HAP-1 (cell line): ENCODE measurements around the gene HMGXB3.

Experiments used
- DNase-seq, 2 experiments: peaks; one replicate each; pipeline ENCODE4 v3.0.0-alpha.2; 2016 to 2020; ENCODE audit warnings: low spot score in 2 of 2
- H3K27me3 ChIP-seq: fragments of 250-450 bp; sonication (Bioruptor Pico); 2 replicates; pipeline ENCODE4 v1.5.1; 2020; ENCODE audit warnings: low read depth, mild to moderate bottlenecking, moderate library complexity
- H3K36me3 ChIP-seq: fragments of 250-450 bp; sonication (Bioruptor Pico); replicated peaks from 2 replicates; pipeline ENCODE4 v1.5.1; 2020; ENCODE audit warnings: mild to moderate bottlenecking
- H3K4me1 ChIP-seq: fragments of 250-450 bp; sonication (Bioruptor Pico); 2 replicates; pipeline ENCODE4 v1.5.1; 2020; ENCODE audit warnings: mild to moderate bottlenecking
- H3K4me3 ChIP-seq: fragments of 250-450 bp; sonication (Bioruptor Pico); 2 replicates; pipeline ENCODE4 v1.5.1; 2020; ENCODE audit warnings: mild to moderate bottlenecking, moderate library complexity
- H3K9me3 ChIP-seq: fragments of 250-450 bp; sonication (Bioruptor Pico); 2 replicates; pipeline ENCODE4 v1.5.1; 2020; ENCODE audit warnings: mild to moderate bottlenecking, moderate library complexity
- in situ Hi-C: fragments of 300-500 bp; cut with MboI; formaldehyde crosslinking; loops from 3 replicates; pipeline ENCODE4 v1.14.3; 2020; ENCODE audit warnings: low sequenced_read_pairs, inconsistent platforms, mixed read lengths

The HMGXB3 gene

DNA sequence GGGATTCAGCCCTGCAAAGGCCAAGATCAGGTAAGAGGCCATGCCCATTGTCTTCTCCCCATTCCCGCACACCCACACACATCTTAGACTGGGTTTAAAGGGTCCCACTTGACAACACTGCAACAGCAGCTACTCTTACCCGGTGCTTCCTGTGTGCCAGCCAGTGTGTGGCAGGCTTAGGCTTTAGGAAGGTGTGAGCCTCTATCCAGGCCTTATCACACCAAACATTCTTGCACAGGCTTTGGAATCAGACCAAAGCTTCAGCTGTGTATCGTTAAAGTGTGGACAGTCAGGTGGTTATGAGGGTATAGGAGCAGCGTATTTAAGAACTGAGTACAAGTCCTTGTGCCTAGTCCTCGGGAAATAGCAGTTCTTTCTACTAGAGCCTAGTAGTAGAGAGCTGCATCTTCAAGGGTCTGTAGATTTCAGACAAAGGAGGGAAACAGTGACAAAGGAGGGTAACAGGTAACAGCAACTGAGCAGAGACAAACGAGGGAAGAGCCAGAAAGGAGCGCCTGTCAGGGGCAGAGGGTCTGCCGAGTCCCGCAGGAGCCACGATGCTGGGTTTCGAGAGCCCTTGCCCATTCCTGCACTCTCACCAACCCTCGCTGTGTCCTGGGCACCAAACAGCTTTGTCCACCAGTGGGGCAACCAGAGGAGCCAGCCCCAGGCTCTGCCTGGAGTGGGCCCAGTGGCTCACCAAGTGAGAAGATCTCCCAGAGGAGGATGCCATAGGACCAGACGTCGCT, 55.0 kb downstream of the HMGXB3 start:
- H3K36me3 ChIP-seq = peaks cover 43% of the 10 kb centered on the region
- H3K4me3 ChIP-seq = no peak overlapping the region
- H3K9me3 ChIP-seq = no peaks in the 10 kb centered on the region
- DNase-seq = no peak
- in situ Hi-C loops = no loop called here
- H3K4me1 ChIP-seq = no peaks in the 10 kb centered on the region
- no peaks in the 10 kb centered on the region for H3K27me3 ChIP-seq

DNA sequence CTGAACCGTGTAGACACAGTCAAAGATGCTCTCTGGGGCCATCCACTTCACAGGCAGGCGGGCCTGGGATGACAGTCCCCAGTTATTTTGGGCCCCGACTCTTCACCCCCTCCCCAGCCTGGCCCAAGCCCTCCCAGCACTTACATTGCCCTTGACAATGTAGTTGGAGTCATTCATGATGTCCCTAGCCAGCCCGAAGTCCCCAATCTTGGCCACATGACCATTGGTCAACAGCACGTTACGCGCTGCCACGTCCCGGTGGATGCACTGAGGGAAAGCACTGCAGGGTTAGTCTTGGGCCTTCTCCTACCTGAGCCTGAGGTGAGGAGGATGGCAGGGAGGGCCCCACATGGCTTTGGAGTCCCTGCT, 55.5 kb downstream of the HMGXB3 start:
- H3K4me1 ChIP-seq = no peaks in the 10 kb centered on the region
- H3K36me3 ChIP-seq = peaks cover 38% of the 10 kb centered on the region
- no peak overlapping the region for H3K4me3 ChIP-seq
- DNase-seq = no peak
- in situ Hi-C loops = no loop called here
- no peaks in the 10 kb centered on the region for H3K27me3 ChIP-seq
- no peaks in the 10 kb centered on the region for H3K9me3 ChIP-seq

DNA sequence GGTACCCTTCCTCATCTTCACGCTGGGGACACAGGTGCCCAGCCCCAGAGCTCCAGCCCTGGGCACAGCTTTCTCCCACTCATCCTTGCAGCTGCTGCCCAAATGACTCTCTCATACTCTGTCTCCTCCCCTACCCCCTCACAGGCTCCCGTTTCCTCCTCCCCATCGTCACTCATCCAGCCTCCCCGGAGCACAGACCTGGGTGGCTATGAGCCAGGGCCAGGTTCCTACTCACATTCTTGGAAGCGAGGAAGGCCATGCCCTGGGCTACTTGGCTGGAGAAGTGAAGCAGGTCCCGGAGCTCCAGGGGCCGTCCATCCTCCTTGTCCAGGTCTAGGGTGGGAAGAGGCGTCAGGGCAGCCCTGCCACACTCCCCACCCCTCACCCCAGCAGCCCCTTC, 56.5 kb downstream of the HMGXB3 start:
- H3K4me1 ChIP-seq = no peaks in the 10 kb centered on the region
- H3K4me3 ChIP-seq = no peak overlapping the region
- no peak for DNase-seq
- peaks cover 28% of the 10 kb centered on the region for H3K36me3 ChIP-seq
- H3K27me3 ChIP-seq = no peaks in the 10 kb centered on the region
- H3K9me3 ChIP-seq = no peaks in the 10 kb centered on the region
- in situ Hi-C loops = no loop called here

DNA sequence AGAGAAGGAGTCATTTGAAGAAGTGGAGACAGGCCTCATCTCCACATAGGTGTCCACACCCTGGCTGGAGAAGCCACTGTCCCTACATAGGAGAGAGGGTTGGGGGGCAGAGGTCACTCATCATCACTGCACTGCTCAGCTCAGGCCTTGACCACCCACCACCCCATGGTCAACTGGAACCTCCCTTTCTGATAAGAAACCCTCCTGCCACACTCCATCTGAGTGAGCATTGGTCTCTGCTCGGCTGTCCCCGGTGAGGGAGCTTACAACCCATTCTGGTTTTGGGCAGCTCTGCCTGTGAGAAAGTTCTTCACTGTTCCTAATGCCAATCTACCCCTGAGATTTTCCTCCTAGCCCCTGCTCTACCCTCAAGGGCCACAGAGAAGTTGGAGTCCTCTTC, 57.0 kb downstream of the HMGXB3 start:
- no peaks in the 10 kb centered on the region for H3K27me3 ChIP-seq
- no peaks in the 10 kb centered on the region for H3K9me3 ChIP-seq
- H3K4me3 ChIP-seq = no peak overlapping the region
- in situ Hi-C loops = no loop called here
- peaks cover 23% of the 10 kb centered on the region for H3K36me3 ChIP-seq
- no peaks in the 10 kb centered on the region for H3K4me1 ChIP-seq
- DNase-seq = no peak

DNA sequence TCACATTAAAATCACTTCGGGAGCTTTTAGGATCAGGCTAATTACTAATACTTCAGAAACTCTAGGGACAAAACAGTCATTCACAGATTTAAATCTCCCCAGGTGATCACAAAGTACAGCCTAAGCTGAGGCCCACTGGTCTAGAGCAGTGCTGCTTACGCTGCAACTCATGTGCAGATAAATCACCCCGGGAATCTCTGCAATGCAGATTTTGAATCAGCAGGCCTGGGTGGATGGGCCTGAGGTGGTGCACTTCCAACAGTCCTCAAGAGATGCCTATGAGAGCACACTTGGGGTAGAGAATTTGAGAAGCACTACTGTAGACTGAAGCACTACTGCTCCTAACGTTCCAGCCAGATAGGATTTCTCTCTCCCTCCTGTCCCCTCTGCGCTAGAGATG, 57.5 kb downstream of the HMGXB3 start:
- no peak for DNase-seq
- H3K36me3 ChIP-seq = peaks cover 18% of the 10 kb centered on the region
- in situ Hi-C loops = no loop called here

DNA sequence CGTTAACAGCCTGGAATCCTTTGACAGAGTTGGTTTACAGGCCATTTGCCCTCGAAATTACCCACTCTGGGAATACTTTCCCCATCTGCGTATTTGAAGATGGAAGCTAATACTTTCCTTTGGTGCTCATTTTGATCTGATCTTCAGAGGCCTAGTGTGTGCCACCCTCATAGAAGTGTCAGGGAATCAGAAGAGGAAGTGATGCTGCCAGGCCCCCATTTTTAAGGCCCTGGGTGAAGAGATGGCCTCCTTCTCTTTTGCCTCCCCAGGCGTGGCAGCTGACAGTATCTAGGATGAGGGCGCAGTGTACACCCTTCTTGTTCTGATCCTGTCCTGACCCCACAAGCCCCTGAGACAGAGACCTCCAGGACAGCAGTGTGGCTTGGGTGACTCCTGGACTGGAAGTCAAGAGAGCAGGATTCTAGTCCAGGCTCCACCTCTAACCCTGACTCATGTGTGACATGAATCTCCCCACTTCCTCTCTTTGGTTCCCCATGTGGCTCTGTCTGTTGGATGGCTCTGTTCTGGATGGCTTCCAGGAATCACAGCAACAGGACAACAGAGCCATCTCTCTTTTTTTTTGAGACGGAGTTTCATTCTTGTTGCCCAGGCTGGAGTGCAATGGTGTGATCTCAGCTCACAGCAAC, 58.1 kb downstream of the HMGXB3 start:
- DNase-seq = no peak
- no peaks in the 10 kb centered on the region for H3K9me3 ChIP-seq
- H3K27me3 ChIP-seq = no peaks in the 10 kb centered on the region
- H3K36me3 ChIP-seq = peaks cover 12% of the 10 kb centered on the region
- in situ Hi-C loops = no loop called here
- no peak overlapping the region for H3K4me3 ChIP-seq
- no peaks in the 10 kb centered on the region for H3K4me1 ChIP-seq

More for the DNA sequence above, 57.5 kb downstream of the HMGXB3 start:
- H3K9me3 ChIP-seq = no peaks in the 10 kb centered on the region
- no peak overlapping the region for H3K4me3 ChIP-seq
- H3K27me3 ChIP-seq = no peaks in the 10 kb centered on the region
- no peaks in the 10 kb centered on the region for H3K4me1 ChIP-seq

DNA sequence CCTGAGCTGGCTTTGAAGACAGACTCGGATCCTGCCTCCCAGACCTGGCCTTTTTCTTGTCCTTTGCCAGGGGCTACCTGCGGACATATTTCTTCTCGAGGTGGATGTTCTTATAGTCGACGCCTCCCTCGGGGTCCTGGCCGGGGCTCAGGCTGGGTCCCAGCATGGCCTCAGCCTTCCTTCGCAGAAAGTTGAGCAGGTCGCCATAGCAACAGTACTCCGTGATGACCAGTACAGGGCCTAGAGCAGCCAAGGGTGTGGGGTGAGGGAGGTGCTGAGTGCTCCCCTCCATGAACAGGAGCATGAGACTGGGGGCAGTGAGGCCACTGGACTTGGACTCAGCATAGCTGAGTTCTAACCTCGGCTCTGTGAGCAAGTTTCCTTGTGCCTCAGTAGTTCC, 59.1 kb downstream of the HMGXB3 start:
- H3K36me3 ChIP-seq = 0 out of 2 replicates have a peak, but pooled peaks cover 3% of the 10 kb centered on the region
- no peaks in the 10 kb centered on the region for H3K4me1 ChIP-seq
- no peak for DNase-seq
- no peak overlapping the region for H3K4me3 ChIP-seq
- H3K27me3 ChIP-seq = no peaks in the 10 kb centered on the region
- in situ Hi-C loops = no loop called here
- H3K9me3 ChIP-seq = no peaks in the 10 kb centered on the region

DNA sequence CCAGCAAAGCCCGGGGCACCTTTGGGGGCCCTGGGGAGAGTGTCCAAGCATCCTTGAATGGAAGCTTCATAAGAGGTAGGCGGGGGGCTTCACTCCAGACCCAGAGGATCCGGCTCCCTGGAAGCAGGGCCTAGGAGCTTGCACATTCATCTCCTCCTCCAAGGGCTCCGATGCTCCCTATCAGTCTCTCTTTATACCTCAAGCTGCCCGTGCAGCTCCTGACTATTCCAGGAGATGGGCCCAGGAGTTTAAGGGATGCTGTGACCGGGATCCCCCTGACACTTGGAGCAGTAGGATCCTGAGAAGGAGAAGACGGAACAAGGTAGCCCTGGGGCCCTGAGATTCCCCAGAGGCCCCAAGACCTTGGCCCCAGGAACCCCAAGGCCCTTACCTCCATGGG, 59.9 kb downstream of the HMGXB3 start:
- no peak for DNase-seq
- Histone ChIP-seq H3K4me1 (no peaks in the 10 kb centered on the region), H3K9me3 (no peaks in the 10 kb centered on the region), H3K4me3 (no peak overlapping the region), H3K36me3 (0 out of 2 replicates have a peak, but pooled peaks cover 3% of the 10 kb centered on the region), H3K27me3 (no peaks in the 10 kb centered on the region)
- in situ Hi-C loops = no loop called here

DNA sequence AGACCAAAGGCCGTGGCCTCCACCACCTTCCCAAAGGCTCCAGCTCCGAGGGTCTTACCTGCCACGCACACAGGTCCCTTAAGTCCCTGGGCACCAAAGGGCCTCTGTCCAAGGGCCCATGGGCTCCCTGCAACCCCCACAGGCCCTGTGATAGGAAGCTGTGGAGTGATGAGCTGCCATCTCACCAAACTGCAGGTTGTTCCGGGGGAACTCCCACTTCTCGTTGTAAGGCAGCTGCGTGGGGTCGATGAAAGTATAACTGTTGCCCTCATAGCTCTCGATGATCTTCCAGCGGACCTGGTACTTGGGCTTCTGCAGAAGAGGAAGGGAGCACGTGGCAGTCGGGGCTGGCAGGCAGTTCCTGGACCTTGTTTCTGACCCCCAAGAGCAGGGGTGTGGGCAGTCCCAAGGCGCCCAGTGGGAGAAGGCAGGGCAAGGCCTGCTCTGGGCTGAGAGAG, 61.0 kb downstream of the HMGXB3 start:
- Histone ChIP-seq H3K27me3 (no peaks in the 10 kb centered on the region), H3K4me3 (no peak overlapping the region), H3K9me3 (no peaks in the 10 kb centered on the region), H3K4me1 (no peaks in the 10 kb centered on the region), H3K36me3 (no peaks in the 10 kb centered on the region)
- in situ Hi-C loops = no loop called here
- no peak for DNase-seq

DNA sequence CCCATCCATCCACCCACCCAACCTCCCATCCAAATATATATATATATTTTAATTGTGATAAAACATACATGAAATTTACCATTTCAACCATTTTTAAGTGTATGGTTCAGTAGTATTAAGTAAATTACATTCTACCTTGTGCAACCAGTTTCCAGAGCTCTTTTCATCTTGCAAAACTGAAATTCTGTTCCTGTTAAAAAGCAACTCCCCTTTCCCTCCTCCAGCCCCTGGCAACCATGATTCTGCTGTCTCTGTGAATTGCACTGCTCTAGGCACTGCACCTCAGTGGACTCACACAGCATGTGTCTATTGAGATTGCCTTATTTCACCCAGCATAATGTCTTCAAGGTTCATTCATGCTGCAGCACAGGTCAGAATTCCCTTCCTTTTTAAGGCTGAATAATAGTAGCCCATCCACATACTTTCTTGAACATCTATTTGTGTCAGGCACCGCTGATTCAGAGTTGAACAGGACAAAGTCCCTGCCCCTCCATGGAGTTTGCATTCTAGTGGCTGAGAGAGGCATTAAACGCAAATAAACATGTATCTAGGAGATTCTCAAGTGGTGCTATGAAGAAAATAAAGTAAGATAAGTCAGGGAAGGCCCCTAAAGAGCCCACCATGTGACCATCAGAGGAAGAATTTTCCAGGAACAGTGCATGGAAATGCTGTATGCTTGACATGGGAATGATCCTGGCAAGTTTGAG, 61.8 kb downstream of the HMGXB3 start:
- Histone ChIP-seq H3K4me3 (no peak overlapping the region), H3K9me3 (no peaks in the 10 kb centered on the region), H3K36me3 (no peaks in the 10 kb centered on the region), H3K27me3 (no peaks in the 10 kb centered on the region), H3K4me1 (no peaks in the 10 kb centered on the region)
- DNase-seq = no peak
- in situ Hi-C loops = no loop called here

DNA sequence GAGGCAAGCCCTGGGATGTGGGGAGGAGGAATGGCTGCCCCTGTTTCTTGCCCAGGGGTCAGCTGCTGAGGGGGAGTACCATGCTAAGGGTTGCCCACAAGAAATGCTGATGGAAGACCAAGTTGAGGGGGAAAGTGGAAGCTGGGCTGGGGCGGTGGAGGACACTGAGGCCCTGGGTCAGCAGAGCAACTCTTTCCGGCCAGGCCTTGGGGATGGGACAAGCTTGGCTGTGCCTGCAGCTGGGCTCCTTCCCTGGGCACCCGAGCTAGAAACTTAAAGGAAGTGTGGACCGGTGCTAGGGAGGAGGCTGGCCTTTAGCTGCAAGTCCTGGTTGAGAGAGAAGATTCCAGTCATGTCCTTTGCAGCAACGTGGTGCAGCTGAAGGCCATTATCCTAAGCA, 63.1 kb downstream of the HMGXB3 start:
- no peak overlapping the region for H3K4me3 ChIP-seq
- in situ Hi-C loops = no loop called here

DNA sequence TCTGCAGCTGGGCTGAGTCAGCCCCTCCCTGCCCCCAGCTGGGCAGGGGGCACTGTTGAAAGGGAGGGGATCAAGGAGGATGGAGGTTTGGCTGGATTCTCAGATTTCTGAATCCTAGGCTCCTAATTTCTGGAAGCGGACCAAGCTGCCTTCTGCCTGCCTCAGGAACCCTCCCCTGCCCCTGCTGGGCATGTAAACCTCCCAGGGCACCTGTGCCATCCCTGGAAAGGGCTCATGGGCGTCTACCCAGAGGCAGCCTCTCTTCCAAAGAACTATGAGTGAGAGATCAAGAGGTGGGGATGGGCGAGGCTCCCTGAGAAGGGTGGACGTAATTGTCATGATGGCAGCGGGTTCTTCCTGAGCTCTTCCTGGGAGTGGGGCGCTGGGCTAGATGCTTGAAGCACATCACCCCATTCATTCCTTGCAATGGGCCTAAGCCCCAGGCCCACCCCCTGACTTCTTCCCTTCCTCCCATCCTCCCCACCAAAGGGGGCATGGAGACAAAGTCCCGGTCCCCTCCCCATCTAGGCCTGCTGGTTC, 64.2 kb downstream of the HMGXB3 start:
- no peak for DNase-seq
- in situ Hi-C loops = no loop called here
- Histone ChIP-seq H3K4me3 (no peak overlapping the region), H3K9me3 (no peaks in the 10 kb centered on the region), H3K27me3 (no peaks in the 10 kb centered on the region), H3K4me1 (no peaks in the 10 kb centered on the region), H3K36me3 (no peaks in the 10 kb centered on the region)

More for the DNA sequence above, 63.1 kb downstream of the HMGXB3 start:
- H3K36me3 ChIP-seq = no peaks in the 10 kb centered on the region
- DNase-seq = no peak
- H3K27me3 ChIP-seq = no peaks in the 10 kb centered on the region
- no peaks in the 10 kb centered on the region for H3K9me3 ChIP-seq
- no peaks in the 10 kb centered on the region for H3K4me1 ChIP-seq

DNA sequence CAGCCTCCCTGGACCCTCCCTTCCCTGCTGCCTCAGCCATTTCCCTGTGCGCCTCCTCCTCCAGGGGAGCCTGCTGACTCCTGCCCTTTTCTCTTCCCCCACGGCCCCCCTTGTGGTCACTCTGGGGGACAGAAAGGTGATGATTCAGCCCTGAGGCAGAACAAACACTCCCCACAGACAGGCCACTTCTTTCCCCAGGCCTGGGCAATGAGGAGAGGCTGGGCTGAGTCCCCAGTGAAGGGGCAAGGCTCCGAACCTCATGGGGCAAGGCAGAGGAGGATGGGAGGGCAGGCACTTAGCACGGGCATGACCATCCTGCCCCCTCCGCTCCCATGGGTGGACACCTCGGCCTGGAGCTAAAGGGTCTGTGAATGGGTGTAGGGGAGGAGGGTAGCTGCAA, 64.8 kb downstream of the HMGXB3 start:
- H3K4me3 ChIP-seq = no peak overlapping the region
- H3K4me1 ChIP-seq = no peaks in the 10 kb centered on the region

DNA sequence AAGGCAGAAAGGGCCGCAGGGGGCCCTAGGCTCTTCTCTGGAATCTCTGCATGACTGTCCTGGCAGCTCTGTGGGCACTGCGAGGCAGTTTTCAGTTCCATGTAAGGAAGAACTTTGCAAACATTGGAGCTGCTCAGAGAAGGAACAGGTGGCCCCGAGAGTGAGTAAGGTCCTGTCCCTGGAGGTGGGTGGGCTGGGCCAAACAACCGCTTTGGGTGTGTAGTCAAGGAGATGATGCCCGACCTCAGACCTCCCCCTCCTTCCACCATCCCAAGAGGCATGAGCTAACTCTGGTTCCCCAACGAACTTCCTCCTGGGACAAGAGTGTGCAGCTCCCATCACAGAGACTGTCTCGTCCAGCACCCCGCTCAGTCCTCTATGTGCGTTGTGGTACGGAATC, 65.3 kb downstream of the HMGXB3 start:
- no peak overlapping the region for H3K4me3 ChIP-seq
- H3K4me1 ChIP-seq = no peaks in the 10 kb centered on the region
- DNase-seq = no peak
- no peaks in the 10 kb centered on the region for H3K36me3 ChIP-seq
- no peaks in the 10 kb centered on the region for H3K27me3 ChIP-seq
- no peaks in the 10 kb centered on the region for H3K9me3 ChIP-seq
- in situ Hi-C loops = no loop called here

More for the DNA sequence above, 64.8 kb downstream of the HMGXB3 start:
- no peaks in the 10 kb centered on the region for H3K36me3 ChIP-seq
- in situ Hi-C loops = no loop called here
- H3K9me3 ChIP-seq = no peaks in the 10 kb centered on the region
- no peaks in the 10 kb centered on the region for H3K27me3 ChIP-seq
- DNase-seq = no peak
